Sciatic nerve (tissue), 2 donors: ENCODE measurements around the gene SPEM1. TPM values are rescaled to one million over a fixed set of nuclear protein-coding genes. Genes with fewer than 3 reads are reported as not detected.

Source experiments
- ATAC-seq: fragments of 200-7000 bp; cut with Tn5 transposase; one replicate; pipeline ENCODE4 v1.9.1; 2020; ENCODE audit warnings: mild to moderate bottlenecking, moderate library complexity
- DNase-seq: peaks from one replicate; pipeline ENCODE4 v3.0.0-alpha.2; 2020; ENCODE audit warnings: low spot score
- intact Hi-C: fragments of 100-400 bp; cut with DNase I; formaldehyde crosslinking; loops from one replicate; pipeline ENCODE4 v1.14.2; 2022
- total RNA-seq: library from RNA; stranded (reverse); fragmentation: NEBNext Ultra II Directional; extraction: Animal tissue kit (Norgen Biotek cat#: 25700); gene quantifications from one replicate; pipeline ENCODE4 v1.2.1, GENCODE V29; 2021
- donor health status: DM: no; HTN: no; CAD: no.
- donor health status: DM: no; HTN: no; CAD: no.

The SPEM1 gene
- total RNA-seq, 1 donor from 2014 or later = not detected

GRCh38 chr17:7396147-7396546 is 24.0 kb upstream of the SPEM1 start:
- intact Hi-C loops = no loop called here
- DNase-seq (no peak), ATAC-seq (no peak)

- intact Hi-C loops = no loop called here
- no peak for DNase-seq
- no peak for ATAC-seq
These were observed 21.5 kb upstream of the SPEM1 start for GRCh38 chr17:7398612-7399011.

- DNase-seq (peak; percentile 84), ATAC-seq (peak; percentile 27)
- intact Hi-C loops = no loop called here
These were observed 16.9 kb upstream of the SPEM1 start for GRCh38 chr17:7403043-7403726.

- ATAC-seq = peak; percentile 66
- intact Hi-C loops = no loop called here
- no peak for DNase-seq
These were observed 16.5 kb upstream of the SPEM1 start for GRCh38 chr17:7403727-7403976.

- peak; percentile 94 for ATAC-seq
- DNase-seq = peak; percentile 98
- intact Hi-C loops = no loop called here
These were observed 16.0 kb upstream of the SPEM1 start, which contains the start of gene TMEM256 for GRCh38 chr17:7403977-7404736. TSS of gene TMEM256 (minus strand) at chr17:7404097. CDS start at chr17:7404084, 13 bp downstream.

- ATAC-seq = peak; percentile 55
- intact Hi-C loops = no loop called here
- DNase-seq = peak; percentile 90
These were observed 15.3 kb upstream of the SPEM1 start for GRCh38 chr17:7404737-7405349.

GRCh38 chr17:7405350-7406234 is 14.5 kb upstream of the SPEM1 start:
- intact Hi-C loops = no loop called here
- peak; percentile 69 for DNase-seq
- ATAC-seq = no peak

- intact Hi-C loops = no loop called here
- DNase-seq (no peak), ATAC-seq (no peak)
These were observed 13.8 kb upstream of the SPEM1 start for GRCh38 chr17:7406235-7406825.

- no peak for ATAC-seq
- no peak for DNase-seq
- intact Hi-C loops = no loop called here
These were observed 13.0 kb upstream of the SPEM1 start for GRCh38 chr17:7407082-7407481.

GRCh38 chr17:7407485-7408251 is 12.5 kb upstream of the SPEM1 start, which contains the start of gene NLGN2:
TSS of gene NLGN2 (plus strand) at chr17:7407845. CDS start at chr17:7408256, 411 bp downstream.
- intact Hi-C loops = no loop called here

GRCh38 chr17:7408252-7408727 is 11.8 kb upstream of the SPEM1 start:
- intact Hi-C loops = no loop called here
- no peak for ATAC-seq

More at GRCh38 chr17:7407485-7408251, 12.5 kb upstream of the SPEM1 start, which contains the start of gene NLGN2:
- DNase-seq (no peak), ATAC-seq (no peak)

GRCh38 chr17:7408863-7409262 is 11.3 kb upstream of the SPEM1 start:
- ATAC-seq (no peak), DNase-seq (no peak)
- intact Hi-C loops = no loop called here

More at GRCh38 chr17:7408252-7408727, 11.8 kb upstream of the SPEM1 start:
- DNase-seq = no peak

GRCh38 chr17:7409716-7410115 is 10.4 kb upstream of the SPEM1 start:
- intact Hi-C loops = no loop called here
- DNase-seq = no peak

GRCh38 chr17:7410634-7411426 is 9.3 kb upstream of the SPEM1 start:
- ATAC-seq (no peak), DNase-seq (no peak)
- intact Hi-C loops = no loop called here

More at GRCh38 chr17:7409716-7410115, 10.4 kb upstream of the SPEM1 start:
- no peak for ATAC-seq

- intact Hi-C loops = no loop called here
- ATAC-seq (no peak), DNase-seq (no peak)
These were observed 8.7 kb upstream of the SPEM1 start for GRCh38 chr17:7411427-7411750.

GRCh38 chr17:7413346-7413985 is 6.7 kb upstream of the SPEM1 start:
- ATAC-seq (peak; percentile 39), DNase-seq (no peak)
- intact Hi-C loops = no loop called here

- no peak for DNase-seq
- intact Hi-C loops = no loop called here
- ATAC-seq = no peak
These were observed 5.3 kb upstream of the SPEM1 start for GRCh38 chr17:7414837-7415236.
